ENCODE results near the gene MRPL55. TPM values are rescaled to one million over a fixed set of nuclear protein-coding genes. Genes with fewer than 3 reads are reported as not detected.

The MRPL55 gene
- total and polyA plus RNA-seq, 2 experiments from 2014 or later: 139 to 144 TPM

- no peak for DNase-seq (ENCODE audit: low read depth in 1 of 2, low spot score in 1 of 2)
- H3K27ac ChIP-seq: no peak overlapping the region
- H3K4me3 ChIP-seq: no peak overlapping the region
- no peaks in the 10 kb centered on the region for H3K36me3 ChIP-seq
- TF ChIP-seq CTCF (IDR thresholded peaks at IDR 0.05; ENCODE audit: low read depth, low read length): no peak
- no peaks in the 10 kb centered on the region for H3K27me3 ChIP-seq
- H3K4me1 ChIP-seq (ENCODE audit: low read depth): peaks cover 5% of the 10 kb centered on the region
- H3K9me3 ChIP-seq (ENCODE audit: low read depth): no peaks in the 10 kb centered on the region
Observed at GRCh38 chr1:228152097-228152917, 43.2 kb upstream of the MRPL55 start.

- Histone ChIP-seq H3K4me3 (no peak overlapping the region), H3K4me1 (ENCODE audit: low read depth) (peaks cover 5% of the 10 kb centered on the region), H3K36me3 (no peaks in the 10 kb centered on the region), H3K27ac (no peak overlapping the region), H3K9me3 (ENCODE audit: low read depth) (no peaks in the 10 kb centered on the region), H3K27me3 (no peaks in the 10 kb centered on the region)
- TF ChIP-seq CTCF (IDR thresholded peaks at IDR 0.05; ENCODE audit: low read depth, low read length): no peak
- no peak for DNase-seq (ENCODE audit: low read depth in 1 of 2, low spot score in 1 of 2)
Observed at GRCh38 chr1:228151180-228151925, 42.3 kb upstream of the MRPL55 start.

GRCh38 chr1:228150461-228151179 is 41.5 kb upstream of the MRPL55 start:
- Histone ChIP-seq H3K36me3 (no peaks in the 10 kb centered on the region), H3K27me3 (no peaks in the 10 kb centered on the region), H3K27ac (peak overlapping the region; percentile 34), H3K9me3 (ENCODE audit: low read depth) (no peaks in the 10 kb centered on the region), H3K4me1 (ENCODE audit: low read depth) (peaks cover 5% of the 10 kb centered on the region), H3K4me3 (no peak overlapping the region)
- TF ChIP-seq CTCF (IDR thresholded peaks at IDR 0.05; ENCODE audit: low read depth, low read length): no peak
- DNase-seq (ENCODE audit: low read depth in 1 of 2, low spot score in 1 of 2): peak in 1 of 2 donors; percentile 96

GRCh38 chr1:228150120-228150460 is 41.0 kb upstream of the MRPL55 start:
- H3K4me1 ChIP-seq (ENCODE audit: low read depth): peaks cover 2% of the 10 kb centered on the region
- H3K27ac ChIP-seq: peak overlapping the region; percentile 34

More at GRCh38 chr1:228150120-228150460, 41.0 kb upstream of the MRPL55 start:
- TF ChIP-seq CTCF (IDR thresholded peaks at IDR 0.05; ENCODE audit: low read depth, low read length): no peak
- H3K9me3 ChIP-seq (ENCODE audit: low read depth): no peaks in the 10 kb centered on the region
- no peaks in the 10 kb centered on the region for H3K27me3 ChIP-seq
- DNase-seq (ENCODE audit: low read depth in 1 of 2, low spot score in 1 of 2): no peak
- no peak overlapping the region for H3K4me3 ChIP-seq
- H3K36me3 ChIP-seq: no peaks in the 10 kb centered on the region
